Measurements from ENCODE around the gene NKPD1. TPM values are rescaled to one million over a fixed set of nuclear protein-coding genes. Genes with fewer than 3 reads are reported as not detected.

The NKPD1 gene
- total and polyA plus RNA-seq, 2 donors (not counting 1 experiment from before 2014, with no cell fraction given): 0.27 to 0.36 TPM

DNA sequence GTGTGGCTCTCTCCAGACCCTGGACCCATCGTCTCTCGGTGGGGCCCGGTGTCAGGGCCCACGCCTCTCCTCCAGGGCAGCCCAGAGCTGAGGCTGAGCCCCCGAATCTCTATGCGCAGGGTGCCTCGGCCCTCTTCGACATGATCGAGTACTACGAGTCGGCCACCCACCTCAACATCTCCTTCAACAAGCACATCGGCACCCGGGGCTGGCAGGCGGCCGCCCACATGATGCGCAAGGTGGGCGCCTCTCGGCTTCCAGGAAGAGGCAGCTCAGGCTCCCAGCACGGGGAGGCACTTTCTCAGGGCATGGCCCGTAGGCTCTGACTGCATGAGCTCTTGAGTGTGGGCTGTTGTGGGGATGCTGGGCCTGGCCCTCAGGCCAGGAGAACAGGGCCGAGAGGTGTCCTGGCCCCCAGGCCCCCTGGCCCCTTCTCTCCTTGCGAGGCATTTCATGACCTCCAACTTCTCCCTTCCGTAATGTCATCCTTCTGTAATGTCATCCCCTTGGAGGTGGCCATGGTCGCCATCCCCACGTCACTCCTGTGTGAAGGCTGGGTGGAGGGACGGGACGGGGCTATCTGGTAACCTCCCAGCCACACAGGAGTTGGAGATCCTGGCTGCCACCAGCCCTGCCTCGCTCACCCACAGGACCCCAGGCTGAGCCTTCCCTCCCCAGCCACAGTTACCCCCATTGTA lies 19.4 kb downstream of the NKPD1 start:
- Histone ChIP-seq H3K36me3 (replicated peaks in 1 of 2; ENCODE audit: control extremely low read depth in 1 of 2, control insufficient read depth in 1 of 2, extremely low read depth in 1 of 2, insufficient read depth in 2 of 2, low read length in 1 of 2) (peaks cover 0 to 15% of the 10 kb centered on the region in 2 experiments), H2AFZ (ENCODE audit: insufficient read depth, low read depth, low read length, poor library complexity, severe bottlenecking) (no peak overlapping the region), H3K9me3 (ENCODE audit: control extremely low read depth in 1 of 3, control insufficient read depth in 2 of 3, insufficient read depth in 1 of 3, low read length in 2 of 3) (no peaks in the 10 kb centered on the region), H3K4me2 (replicated peaks; ENCODE audit: low read depth, low read length, poor library complexity, severe bottlenecking) (no peak overlapping the region), H4K20me1 (ENCODE audit: control insufficient read depth, insufficient read depth, low read length, poor library complexity, severe bottlenecking) (peaks cover 7% of the 10 kb centered on the region), H3K27ac (ENCODE audit: low read length in 2 of 2) (no peak overlapping the region), H3K4me3 (ENCODE audit: control extremely low read depth in 1 of 5, extremely low read depth in 1 of 5, insufficient read depth in 1 of 5, low read depth in 2 of 5, low read length in 4 of 5) (no peak overlapping the region), H3K4me1 (ENCODE audit: control insufficient read depth in 2 of 2, insufficient read depth in 2 of 2, low read length in 2 of 2) (peaks cover 14 to 20% of the 10 kb centered on the region in 2 donors), H3K27me3 (replicated peaks in 1 of 4; ENCODE audit: control extremely low read depth in 1 of 4, control insufficient read depth in 3 of 4, insufficient read depth in 4 of 4, low read length in 3 of 4) (no peaks in the 10 kb centered on the region), H3K9ac (ENCODE audit: low read length) (no peak overlapping the region), H3K79me2 (ENCODE audit: control insufficient read depth, insufficient read depth, low read length) (peaks cover 30% of the 10 kb centered on the region)
- CTCF ChIA-PET: interaction anchor here (1.2 kb wide), 1 partner anchor 9 kb away, joined by 3 read pairs; no protein-coding TSS in a partner anchor
- TF ChIP-seq EZH2 (IDR thresholded peaks at IDR 0.05; ENCODE audit: borderline replicate concordance, insufficient read depth, low read depth, low read length, poor library complexity, severe bottlenecking): no peak
- 96% methylated on average over 22 of the region's 28 CpGs for WGBS (ENCODE audit: insufficient coverage)
- intact Hi-C loops (cut with micrococcal nuclease): no loop called here
- H3K4me1 Mint-ChIP-seq: peaks cover 19% of the 10 kb centered on the region
- no peak overlapping the region for H3K4me3 Mint-ChIP-seq
- POLR2A ChIA-PET: no interaction called here
- ATAC-seq (ENCODE audit: low read depth): no peak
- no peak for DNase-seq
- H3K27ac Mint-ChIP-seq: no peak overlapping the region
- no peaks in the 10 kb centered on the region for H3K9me3 Mint-ChIP-seq (ENCODE audit: insufficient read depth)
- no peaks in the 10 kb centered on the region for H3K27me3 Mint-ChIP-seq

DNA sequence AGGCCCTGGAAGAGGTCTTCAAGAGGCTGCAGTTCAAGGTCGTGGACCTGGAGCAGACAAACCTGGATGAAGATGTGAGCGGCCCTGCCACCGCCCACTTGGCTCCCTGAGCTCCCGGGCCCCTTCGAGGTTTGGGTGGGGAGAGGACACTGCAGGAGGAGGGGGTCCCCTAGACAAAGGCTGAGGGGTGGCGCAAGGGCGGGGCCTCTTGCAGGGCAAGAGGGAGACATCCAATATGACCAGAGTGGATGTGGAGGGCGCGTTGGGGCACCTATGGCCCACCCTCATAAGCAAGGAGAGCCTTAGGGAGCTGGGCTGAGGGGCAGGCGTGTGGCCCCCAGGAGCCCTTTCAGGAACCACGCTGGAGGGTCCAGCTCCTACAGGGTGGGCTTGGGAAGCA lies 20.2 kb downstream of the NKPD1 start:
- 97% methylated on average over 11 of the region's 11 CpGs for WGBS (ENCODE audit: insufficient coverage)
- H3K4me3 Mint-ChIP-seq: no peak overlapping the region
- TF ChIP-seq, protein P1, sequence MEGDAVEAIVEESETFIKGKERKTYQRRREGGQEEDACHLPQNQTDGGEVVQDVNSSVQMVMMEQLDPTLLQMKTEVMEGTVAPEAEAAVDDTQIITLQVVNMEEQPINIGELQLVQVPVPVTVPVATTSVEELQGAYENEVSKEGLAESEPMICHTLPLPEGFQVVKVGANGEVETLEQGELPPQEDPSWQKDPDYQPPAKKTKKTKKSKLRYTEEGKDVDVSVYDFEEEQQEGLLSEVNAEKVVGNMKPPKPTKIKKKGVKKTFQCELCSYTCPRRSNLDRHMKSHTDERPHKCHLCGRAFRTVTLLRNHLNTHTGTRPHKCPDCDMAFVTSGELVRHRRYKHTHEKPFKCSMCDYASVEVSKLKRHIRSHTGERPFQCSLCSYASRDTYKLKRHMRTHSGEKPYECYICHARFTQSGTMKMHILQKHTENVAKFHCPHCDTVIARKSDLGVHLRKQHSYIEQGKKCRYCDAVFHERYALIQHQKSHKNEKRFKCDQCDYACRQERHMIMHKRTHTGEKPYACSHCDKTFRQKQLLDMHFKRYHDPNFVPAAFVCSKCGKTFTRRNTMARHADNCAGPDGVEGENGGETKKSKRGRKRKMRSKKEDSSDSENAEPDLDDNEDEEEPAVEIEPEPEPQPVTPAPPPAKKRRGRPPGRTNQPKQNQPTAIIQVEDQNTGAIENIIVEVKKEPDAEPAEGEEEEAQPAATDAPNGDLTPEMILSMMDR (IDR thresholded peaks at IDR 0.05): no peak
- TF ChIP-seq EZH2 (IDR thresholded peaks at IDR 0.05; ENCODE audit: borderline replicate concordance, insufficient read depth, low read depth, low read length, poor library complexity, severe bottlenecking): no peak

More for the DNA sequence above, 20.2 kb downstream of the NKPD1 start:
- Mint-ChIP-seq H3K27me3 (no peaks in the 10 kb centered on the region), H3K9me3 (ENCODE audit: insufficient read depth) (no peaks in the 10 kb centered on the region), H3K27ac (no peak overlapping the region), H3K4me1 (peaks cover 26% of the 10 kb centered on the region)
- no peak overlapping the region for H3K27ac ChIP-seq (ENCODE audit: low read length in 2 of 2)
- no peak overlapping the region for H2AFZ ChIP-seq (ENCODE audit: insufficient read depth, low read depth, low read length, poor library complexity, severe bottlenecking)
- H3K27me3 ChIP-seq (replicated peaks in 1 of 4; ENCODE audit: control extremely low read depth in 1 of 4, control insufficient read depth in 3 of 4, insufficient read depth in 4 of 4, low read length in 3 of 4): no peaks in the 10 kb centered on the region
- ChIA-PET POLR2A (no interaction called here), CTCF (no interaction called here)
- intact Hi-C loops (cut with micrococcal nuclease): no loop called here
- H3K4me3 ChIP-seq (ENCODE audit: control extremely low read depth in 1 of 5, extremely low read depth in 1 of 5, insufficient read depth in 1 of 5, low read depth in 2 of 5, low read length in 4 of 5): no peak overlapping the region
- H3K79me2 ChIP-seq (ENCODE audit: control insufficient read depth, insufficient read depth, low read length): peaks cover 38% of the 10 kb centered on the region
- no peak overlapping the region for H3K9ac ChIP-seq (ENCODE audit: low read length)
- peaks cover 13% of the 10 kb centered on the region for H4K20me1 ChIP-seq (ENCODE audit: control insufficient read depth, insufficient read depth, low read length, poor library complexity, severe bottlenecking)
- peaks cover 22 to 29% of the 10 kb centered on the region in 2 donors for H3K4me1 ChIP-seq (ENCODE audit: control insufficient read depth in 2 of 2, insufficient read depth in 2 of 2, low read length in 2 of 2)
- no peaks in the 10 kb centered on the region for H3K9me3 ChIP-seq (ENCODE audit: control extremely low read depth in 1 of 3, control insufficient read depth in 2 of 3, insufficient read depth in 1 of 3, low read length in 2 of 3)
- H3K4me2 ChIP-seq (replicated peaks; ENCODE audit: low read depth, low read length, poor library complexity, severe bottlenecking): no peak overlapping the region
- ATAC-seq (ENCODE audit: low read depth) (no peak), DNase-seq (no peak)
- peaks cover 0 to 15% of the 10 kb centered on the region in 2 experiments for H3K36me3 ChIP-seq (replicated peaks in 1 of 2; ENCODE audit: control extremely low read depth in 1 of 2, control insufficient read depth in 1 of 2, extremely low read depth in 1 of 2, insufficient read depth in 2 of 2, low read length in 1 of 2)

All from B cell (primary cell).